GM21529 (cell line): ENCODE results near the gene IGF1.
"Not testable (repeated sequence)": the region's sequence is repeated elsewhere in the genome, so short reads cannot be mapped to it uniquely, and the experiment has no call there.

Experiments used
- ATAC-seq: cut with Tn5 transposase; IDR thresholded peaks from one replicate; pipeline ENCODE4 v1.9.1; 2021; ENCODE audit not compliant: unreplicated experiment

Gene IGF1

DNA sequence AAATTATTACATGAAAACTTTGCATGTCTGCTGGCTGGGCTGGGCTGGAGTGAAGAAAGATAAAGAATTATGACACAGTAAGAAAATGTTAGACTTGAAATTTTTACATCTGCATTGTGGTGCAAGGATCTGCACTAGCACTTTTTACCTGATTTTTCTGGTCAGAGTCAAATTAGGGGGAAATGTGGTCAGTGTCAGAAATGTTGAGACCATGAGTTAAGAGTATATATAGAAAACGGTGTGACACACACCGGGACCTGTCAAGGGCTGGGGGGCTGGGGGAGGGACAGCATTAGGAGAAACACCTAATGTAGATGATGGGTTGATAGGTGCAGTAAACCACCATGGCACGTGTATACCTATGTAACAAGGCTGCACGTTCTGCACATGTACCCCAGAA lies 90.3 kb downstream of the IGF1 start:
- ATAC-seq: no peak

DNA sequence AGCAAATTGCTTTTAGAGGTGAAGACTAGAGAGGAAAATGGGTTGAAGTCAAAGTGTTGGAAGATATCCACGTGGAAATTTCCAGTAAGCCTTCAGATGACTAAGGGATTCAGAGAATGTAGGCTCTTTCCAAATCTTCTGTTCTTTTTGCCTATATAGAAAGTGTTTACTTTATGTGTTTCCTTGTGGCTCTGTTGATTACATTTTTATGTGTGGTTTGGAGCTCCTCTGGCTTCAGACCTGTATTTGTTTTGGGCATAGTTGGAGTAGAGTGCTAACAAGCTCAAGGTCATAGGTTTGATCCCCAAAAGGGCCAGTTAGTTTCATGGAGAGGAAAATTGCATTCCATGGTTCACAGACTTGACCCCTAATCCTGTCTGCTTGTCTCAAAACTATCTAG lies 91.9 kb downstream of the IGF1 start:
- no peak for ATAC-seq

DNA sequence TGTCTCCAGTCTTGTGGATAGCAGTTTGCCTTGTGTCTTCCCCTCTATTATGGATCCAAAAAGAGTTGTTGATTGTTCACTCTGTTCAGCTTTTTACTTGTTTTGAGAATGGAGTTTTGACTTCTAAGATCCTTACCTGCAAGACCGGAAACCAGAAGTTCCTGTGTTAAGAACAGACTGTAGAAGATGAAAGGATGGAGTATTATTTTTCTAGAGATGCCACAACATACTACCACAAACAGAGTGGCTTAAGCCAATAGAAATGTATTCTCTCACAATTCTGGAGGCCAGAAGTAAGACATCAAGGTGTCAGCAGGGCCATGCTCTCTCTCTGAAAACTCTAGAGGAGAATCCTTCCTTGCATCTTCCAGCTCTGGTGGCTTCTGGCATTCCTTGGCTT lies 95.0 kb downstream of the IGF1 start:
- no peak for ATAC-seq

DNA sequence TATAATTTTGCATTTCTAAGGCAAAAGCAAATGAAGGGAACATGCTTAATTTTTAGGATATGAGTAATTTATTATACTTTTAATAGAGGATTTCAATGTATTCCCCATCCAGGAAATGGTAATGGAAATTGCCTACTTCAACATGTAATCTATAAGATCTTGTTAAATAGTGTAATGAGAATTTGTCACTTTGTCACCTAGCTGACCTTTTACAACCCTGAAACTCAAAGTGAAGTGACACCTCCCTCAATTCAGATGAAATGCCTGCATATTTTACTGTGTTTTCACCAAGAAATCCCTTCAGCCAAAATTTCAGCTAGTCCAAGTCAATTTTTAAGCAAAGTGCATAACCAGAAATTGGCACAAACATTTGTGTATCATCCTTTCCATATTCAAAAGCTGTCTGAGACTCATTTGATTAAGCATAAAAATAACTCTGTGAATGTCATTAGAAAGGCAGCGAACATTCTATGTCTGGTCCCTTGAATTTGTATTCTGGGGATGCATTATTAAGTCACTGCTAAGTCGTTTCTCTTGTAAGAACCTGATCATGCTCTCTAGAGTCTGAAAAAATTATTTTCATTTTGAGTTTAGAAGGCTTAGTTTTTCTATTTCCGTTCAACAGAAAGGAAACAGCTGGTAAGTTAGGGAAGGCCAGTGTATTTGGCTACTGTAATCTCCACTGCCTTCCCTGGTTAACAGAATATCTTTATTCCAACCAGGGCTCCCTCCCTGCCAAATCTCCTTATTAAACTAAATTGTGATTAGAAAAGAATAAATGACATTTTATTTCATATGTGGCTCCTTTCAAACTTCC lies 100.8 kb downstream of the IGF1 start:
- ATAC-seq: no peak

DNA sequence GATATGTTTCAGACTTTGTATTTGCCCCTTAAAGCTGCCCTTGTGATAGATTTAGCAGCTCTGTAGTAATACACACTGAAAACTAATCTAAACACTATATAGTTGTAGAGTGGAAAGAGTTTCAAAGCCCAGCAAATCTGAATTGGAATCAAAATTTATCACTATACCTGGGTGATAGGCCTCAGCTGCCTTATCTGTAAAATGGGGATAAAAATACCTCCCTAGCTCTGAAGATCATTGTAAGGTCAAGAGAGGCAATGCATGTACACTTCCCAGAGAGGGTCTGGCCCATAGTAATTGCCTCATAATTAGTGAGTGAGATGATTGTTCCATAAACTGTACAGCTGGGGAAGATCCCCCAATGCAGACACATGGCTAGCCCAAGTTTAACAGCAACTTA lies 103.6 kb downstream of the IGF1 start:
- ATAC-seq: no peak

DNA sequence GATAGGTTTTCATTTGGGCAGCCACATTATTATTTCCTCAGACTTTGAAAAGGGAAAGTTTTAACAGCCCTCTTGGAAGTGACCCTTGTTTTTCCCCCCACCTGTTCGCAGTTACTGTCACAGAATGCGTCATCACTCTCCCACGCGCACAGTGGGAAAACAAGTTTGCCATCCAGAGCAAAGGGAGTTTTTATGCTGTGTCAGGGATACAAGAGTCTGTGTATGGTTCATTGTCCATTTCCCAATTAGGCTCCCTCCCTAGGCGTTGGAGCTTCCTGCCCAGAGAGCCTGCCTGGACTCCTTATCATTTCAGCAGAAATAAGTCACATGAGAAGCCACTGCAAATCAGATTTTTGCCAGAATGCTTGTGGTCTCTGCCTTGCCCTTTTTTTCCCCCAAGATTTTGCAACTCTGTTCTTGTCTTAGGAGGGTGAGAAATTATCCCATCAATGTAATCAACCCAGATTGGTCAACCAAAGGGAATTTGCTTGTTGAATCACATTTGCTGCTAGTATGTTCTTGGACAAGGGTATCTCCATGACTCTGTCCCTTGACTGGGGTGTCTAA lies 104.1 kb downstream of the IGF1 start:
- no peak for ATAC-seq

DNA sequence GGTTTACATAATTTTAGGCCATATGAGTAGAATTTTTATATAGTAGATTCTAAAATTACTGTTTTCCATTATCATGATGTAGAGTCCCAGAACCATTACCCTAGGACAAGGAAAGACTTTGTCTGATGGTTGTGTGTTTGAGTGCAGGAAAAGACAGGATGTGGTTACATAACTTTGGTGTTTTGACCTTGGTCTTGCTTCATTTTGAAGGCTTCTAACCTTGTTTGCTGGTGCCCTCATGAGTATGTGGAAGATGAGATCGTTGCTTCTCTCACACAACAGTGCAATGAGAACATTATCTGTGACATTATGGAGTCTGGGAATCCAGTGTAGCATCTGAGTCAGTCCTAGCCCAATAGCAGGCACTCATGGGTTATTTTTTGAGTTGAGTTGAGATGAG lies 106.2 kb downstream of the IGF1 start:
- no peak for ATAC-seq

DNA sequence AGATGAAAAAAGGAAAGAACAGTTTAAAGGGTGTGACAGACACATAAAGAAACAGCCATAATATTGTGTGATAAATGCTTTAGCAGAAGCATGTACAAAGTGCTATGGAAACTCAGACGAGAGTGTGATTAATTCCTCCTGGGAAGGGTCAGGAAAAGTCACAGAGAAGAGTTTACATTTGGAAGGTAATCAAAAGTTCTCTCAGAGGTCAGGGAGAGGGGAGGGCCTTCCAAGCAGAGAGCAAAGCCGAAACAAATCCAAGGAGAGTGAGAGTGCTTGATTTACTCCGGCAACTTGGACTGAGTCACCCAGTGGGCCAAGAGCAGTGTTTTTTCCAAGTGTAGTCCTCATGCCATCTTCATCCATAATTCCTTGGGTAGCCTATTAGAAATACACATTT lies 108.3 kb downstream of the IGF1 start:
- no peak for ATAC-seq

DNA sequence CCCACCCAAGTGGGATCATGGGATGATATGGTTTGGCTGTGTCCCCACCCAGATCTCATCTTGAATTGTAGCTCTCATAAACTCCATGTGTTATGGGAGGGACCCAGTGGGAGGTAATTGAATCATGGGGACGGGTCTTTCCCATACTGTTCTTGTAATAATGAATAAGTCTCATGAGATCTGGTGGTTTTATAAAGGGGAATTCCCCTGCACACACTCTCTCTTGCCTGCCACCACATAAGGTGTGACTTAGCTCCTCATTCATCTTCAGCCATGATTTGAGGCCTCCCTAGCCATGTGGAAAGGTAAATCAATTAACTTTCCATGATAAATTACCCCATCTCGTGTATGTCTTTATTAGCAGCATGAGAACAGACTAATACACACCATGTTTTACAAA lies 109.2 kb downstream of the IGF1 start:
- ATAC-seq: no peak

DNA sequence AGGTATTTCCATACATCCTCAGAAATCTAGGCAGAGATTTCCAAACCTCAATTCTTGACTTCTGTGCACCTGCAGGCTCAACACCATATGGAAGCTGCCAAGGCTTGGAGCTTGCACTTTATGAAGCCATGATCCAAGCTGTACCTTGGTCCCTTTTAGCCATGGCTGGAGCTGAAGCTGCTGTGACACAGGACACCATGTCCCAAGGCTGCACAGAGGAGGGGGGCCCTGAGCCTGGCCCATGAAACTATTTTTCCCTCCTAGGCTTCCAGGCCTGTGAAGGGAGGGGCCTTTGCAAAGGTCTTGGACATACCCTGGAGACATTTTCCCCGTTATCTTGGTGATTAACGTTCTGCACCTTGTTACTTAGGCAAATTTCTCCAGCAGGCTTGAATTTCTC lies 110.5 kb downstream of the IGF1 start:
- no peak for ATAC-seq

DNA sequence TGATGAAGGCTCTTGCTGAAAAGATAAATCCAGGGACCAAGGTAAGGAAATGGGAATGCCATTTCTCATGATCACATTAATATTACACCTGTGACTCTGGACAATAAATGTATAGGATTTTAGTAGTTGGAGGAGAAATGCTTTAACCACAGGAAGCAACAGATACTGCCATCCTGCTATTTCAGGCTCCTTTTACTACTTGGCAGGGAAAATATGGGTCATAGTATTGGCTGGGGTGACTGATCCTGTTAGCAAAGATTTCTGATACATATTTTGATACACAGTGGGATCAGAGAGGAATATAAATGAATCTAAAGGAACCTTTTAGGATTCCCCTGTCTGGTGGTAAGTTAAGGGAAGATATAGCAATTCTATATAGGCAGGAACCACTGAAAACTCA lies 115.0 kb downstream of the IGF1 start:
- ATAC-seq: no peak

DNA sequence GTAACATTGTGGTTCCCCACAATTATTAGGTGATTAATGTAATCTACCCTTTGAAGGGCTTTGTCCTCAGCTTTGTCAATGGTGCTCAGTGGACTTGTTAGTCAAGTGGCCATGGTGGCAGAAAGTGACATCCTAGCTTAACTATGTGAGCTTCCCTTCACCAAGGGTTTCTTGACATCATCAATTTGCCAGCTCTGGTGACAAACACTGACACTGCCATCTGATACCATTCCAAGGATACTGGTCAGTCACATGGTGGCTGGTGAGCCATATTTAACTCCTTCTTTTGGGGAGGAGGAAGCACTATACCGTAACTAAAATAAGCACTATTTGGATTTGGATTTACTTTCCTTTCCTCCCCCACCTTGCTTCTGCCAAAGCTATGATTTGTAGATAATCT lies 115.7 kb downstream of the IGF1 start:
- ATAC-seq: no peak

DNA sequence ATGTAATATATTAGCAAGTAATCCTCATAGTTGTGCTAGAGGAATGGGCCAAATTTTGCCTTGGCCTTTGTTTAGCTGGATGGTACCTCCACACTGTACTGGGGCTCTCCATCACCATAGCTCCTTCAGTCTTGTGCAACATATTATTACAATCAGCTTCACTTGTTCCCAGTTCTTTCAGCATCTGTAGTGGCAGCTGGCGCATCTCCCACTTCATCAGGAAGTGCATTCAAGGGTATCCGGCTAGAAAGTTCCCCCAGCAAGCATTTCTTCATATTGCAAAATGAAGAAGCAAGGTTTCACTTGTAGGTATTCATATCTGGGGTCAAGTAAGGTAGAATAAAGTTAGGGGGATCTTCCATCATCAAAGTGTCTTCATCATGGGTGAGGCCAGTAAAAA lies 123.7 kb downstream of the IGF1 start:
- no peak for ATAC-seq

DNA sequence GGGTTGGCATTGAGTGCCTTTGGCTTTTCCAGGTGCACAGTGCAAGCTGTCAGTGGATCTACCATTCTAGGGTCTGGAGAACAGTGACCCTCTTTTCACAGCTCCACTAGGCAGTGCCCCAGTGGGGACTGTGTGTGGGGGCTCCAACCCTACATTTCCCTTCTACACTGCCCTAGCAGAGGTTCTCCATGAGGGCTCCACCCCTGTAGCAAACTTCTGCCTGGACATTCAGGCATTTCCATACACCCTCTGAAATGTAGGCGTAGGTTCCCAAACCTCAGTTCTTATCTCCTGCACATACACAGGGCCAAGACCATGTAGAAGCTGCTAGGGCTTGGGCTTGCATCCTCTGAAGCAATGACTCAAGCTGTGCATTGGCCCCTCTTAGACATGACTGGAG lies 126.1 kb downstream of the IGF1 start:
- ATAC-seq: not testable (repeated sequence)

DNA sequence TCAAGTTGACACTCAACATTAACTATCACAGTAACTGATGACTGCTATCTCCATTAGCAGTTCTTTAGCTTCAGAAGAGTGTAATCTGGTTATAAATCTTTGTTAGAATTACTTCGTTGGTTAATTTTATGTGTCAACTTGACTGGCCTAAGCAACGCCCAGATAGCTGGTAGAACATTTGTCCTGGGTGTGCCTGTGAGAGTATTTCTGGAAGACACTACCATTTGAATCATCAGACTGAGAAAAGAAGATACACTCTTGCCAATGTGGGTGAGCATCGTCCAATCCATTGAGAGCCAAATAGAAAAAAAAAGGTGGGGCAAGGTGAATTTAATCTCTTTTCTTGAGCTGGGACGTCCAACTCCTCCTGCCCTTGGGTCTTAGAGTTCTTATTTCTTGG lies 129.0 kb downstream of the IGF1 start:
- no peak for ATAC-seq

DNA sequence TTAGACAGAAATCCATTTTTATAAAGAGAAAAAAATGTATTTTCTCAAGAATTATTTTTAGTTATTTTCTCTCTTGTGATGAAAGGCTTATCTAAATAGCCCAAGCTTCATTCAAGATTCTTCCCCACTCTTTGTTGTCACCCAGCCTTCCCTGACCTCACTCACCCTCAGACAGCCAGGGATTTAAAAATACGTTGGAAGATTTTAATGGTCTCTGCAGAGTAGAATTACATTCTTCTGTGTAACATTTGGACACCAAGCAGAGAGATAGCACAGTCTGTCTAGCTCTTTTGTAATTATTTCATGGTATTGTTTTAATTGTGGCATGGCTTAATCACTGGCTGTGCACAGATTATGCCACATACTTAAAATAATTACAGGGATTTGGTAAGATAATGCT lies 130.3 kb downstream of the IGF1 start:
- no peak for ATAC-seq

DNA sequence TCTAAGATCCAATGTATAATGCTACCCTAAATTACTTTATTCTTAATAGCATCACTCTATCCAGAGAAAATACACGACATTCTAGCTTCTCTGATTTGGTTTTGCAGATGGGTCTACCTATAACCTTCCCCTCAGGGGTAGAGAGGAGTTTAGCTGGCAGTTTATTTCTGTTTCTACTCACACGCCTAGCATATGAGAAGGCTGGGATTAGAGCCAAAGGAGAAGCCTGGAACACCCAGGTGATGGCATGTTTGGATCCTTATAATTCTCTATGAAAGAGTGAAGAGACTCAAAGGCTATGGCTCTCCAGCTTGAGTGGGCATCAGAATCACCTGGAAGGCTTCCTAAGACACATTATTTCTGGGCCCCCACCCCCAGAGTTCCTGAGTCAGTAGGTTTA lies 131.3 kb downstream of the IGF1 start:
- ATAC-seq: no peak

DNA sequence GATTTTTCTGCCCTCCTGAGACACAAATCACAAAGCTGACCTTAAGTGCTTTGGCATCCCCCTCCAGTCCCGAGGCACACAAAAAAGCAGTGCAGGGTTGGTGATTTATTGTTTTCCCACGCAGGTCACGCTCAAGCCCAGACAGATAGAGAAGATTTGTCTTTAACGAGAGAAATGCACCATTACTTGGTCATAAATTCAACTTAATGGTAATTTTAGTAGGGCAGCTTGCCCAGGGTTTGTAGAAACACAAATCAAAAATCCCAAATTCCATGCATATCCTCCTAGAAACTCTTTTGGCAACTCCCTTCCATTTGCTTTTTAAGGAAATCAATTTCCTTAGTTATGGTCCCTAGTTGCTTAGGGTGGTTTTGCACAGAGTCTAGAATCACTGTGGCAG lies 132.6 kb downstream of the IGF1 start:
- no peak for ATAC-seq
